PC-3 (cell line): Measurements from ENCODE around the gene MMP15. TPM values are rescaled to one million over a fixed set of nuclear protein-coding genes. Genes with fewer than 3 reads are reported as not detected.

ENCODE experiments used
- ATAC-seq: fragments of 200-7000 bp; cut with Tn5 transposase; 2 replicates; pipeline ENCODE4 v1.9.1; 2020; ENCODE audit warnings: mild to moderate bottlenecking, moderate library complexity
- BruUV-seq: library from RNA; stranded (reverse); fragments of 400-500 nt; replicated peaks from 2 replicates; lab custom pipeline; 2021; lab: Mats Ljungman, UMichigan
- CTCF ChIA-PET: fragments of 300-600 bp; sonication (Branson Sonifier 250); formaldehyde crosslinking; loops from one replicate; lab custom pipeline; 2022; ENCODE audit warnings: antibody characterized with exemption; lab: Charles Lee
- POLR2A ChIA-PET: fragments of 300-600 bp; sonication (Branson Sonifier 250); formaldehyde crosslinking; loops from one replicate; lab custom pipeline; 2022; ENCODE audit warnings: antibody characterized with exemption; ENCODE audit not compliant: unreplicated experiment; lab: Charles Lee
- DNase-seq: peaks from one replicate; pipeline ENCODE4 v3.0.0-alpha.2; 2015
- H2AFZ ChIP-seq: fragments of 300-600 bp; sonication (generic); 2 replicates; pipeline ENCODE4 v1.6.0; 2016; ENCODE audit warnings: antibody characterized with exemption, low read length
- H3F3A ChIP-seq: fragments of 300-600 bp; sonication (generic); one replicate; pipeline ENCODE4 v1.6.0; 2017; ENCODE audit warnings: antibody characterized with exemption, low read length, control low read depth, mild to moderate bottlenecking; ENCODE audit not compliant: unreplicated experiment
- H3K27ac ChIP-seq: fragments of 300-600 bp; sonication (generic); 2 replicates; pipeline ENCODE4 v1.5.1; 2016; ENCODE audit warnings: mild to moderate bottlenecking, low read length
- H3K27me3 ChIP-seq: fragments of 300-600 bp; sonication (generic); 2 replicates; pipeline ENCODE4 v1.6.1; 2016; ENCODE audit warnings: low read length, mixed read lengths
- H3K36me3 ChIP-seq: fragments of 300-600 bp; sonication (generic); 2 replicates; pipeline ENCODE4 v1.6.1; 2016; ENCODE audit warnings: low read depth, mixed run types, low read length, mixed read lengths
- H3K4me1 ChIP-seq: fragments of 300-600 bp; sonication (generic); 2 replicates; pipeline ENCODE4 v1.5.1; 2016; ENCODE audit warnings: low read length; ENCODE audit not compliant: insufficient read depth
- H3K4me2 ChIP-seq: fragments of 300-600 bp; sonication (generic); 2 replicates; pipeline ENCODE4 v1.6.0; 2016; ENCODE audit warnings: low read length
- H3K4me3 ChIP-seq: fragments of 300-600 bp; sonication (generic); 2 replicates; pipeline ENCODE4 v1.5.1; 2016; ENCODE audit warnings: mild to moderate bottlenecking, low read length, mixed read lengths
- H3K79me2 ChIP-seq: fragments of 300-600 bp; sonication (generic); 2 replicates; pipeline ENCODE4 v1.6.1; 2017; ENCODE audit warnings: low read length, mixed read lengths
- H3K9ac ChIP-seq: fragments of 300-600 bp; sonication (generic); 2 replicates; pipeline ENCODE4 v1.6.0; 2016; ENCODE audit warnings: mild to moderate bottlenecking, low read length
- H3K9me2 ChIP-seq: fragments of 300-600 bp; sonication (generic); replicated peaks from 2 replicates; pipeline ENCODE4 v1.6.1; 2016; ENCODE audit warnings: mixed run types, low read length, mixed read lengths
- H3K9me3 ChIP-seq: fragments of 300-600 bp; sonication (generic); 2 replicates; pipeline ENCODE4 v1.6.1; 2016; ENCODE audit warnings: low read length, mixed read lengths
- H4K20me1 ChIP-seq: fragments of 300-600 bp; sonication (generic); 2 replicates; pipeline ENCODE4 v1.6.1; 2016; ENCODE audit warnings: low read length, mixed read lengths
- CTCF ChIP-seq: fragments of 300-600 bp; sonication (generic); conservative IDR thresholded peaks from 2 replicates; pipeline ENCODE4 v1.5.1; 2017; ENCODE audit warnings: antibody characterized with exemption, low read depth, mild to moderate bottlenecking, low read length
- EZH2 ChIP-seq: fragments of 300-600 bp; sonication (generic); IDR thresholded peaks from one replicate; pipeline ENCODE4 v1.6.1; 2017; ENCODE audit warnings: antibody characterized with exemption, mild to moderate bottlenecking, low read length; ENCODE audit not compliant: unreplicated experiment
- EZH2phosphoT487 ChIP-seq: fragments of 300-600 bp; sonication (generic); IDR thresholded peaks from 2 replicates; pipeline ENCODE4 v1.6.1; 2018; ENCODE audit warnings: mild to moderate bottlenecking, antibody characterized with exemption, low read length, borderline replicate concordance
- intact Hi-C: fragments of 100-400 bp; cut with micrococcal nuclease; formaldehyde crosslinking; loops from 2 replicates; pipeline ENCODE4 v1.9.0; 2023
- total RNA-seq: library from RNA; depleted of rRNA; stranded (reverse); fragments of >200 nt; gene quantifications from 2 replicates; pipeline ENCODE4 v1.2.3, GENCODE V29; 2014

MMP15 gene
- total RNA-seq, 1 experiment from 2014 or later = 6.3 TPM

- ATAC-seq = no peak
- H3K9me3 ChIP-seq = no peaks in the 10 kb centered on the region
- no peaks in the 10 kb centered on the region for H3K4me1 ChIP-seq
- H3F3A ChIP-seq = no peaks in the 10 kb centered on the region
- H2AFZ ChIP-seq = no peak overlapping the region
- no peak overlapping the region for H3K4me2 ChIP-seq
- intact Hi-C loops = no loop called here
- DNase-seq = no peak
- H3K36me3 ChIP-seq = no peaks in the 10 kb centered on the region
- no peak overlapping the region for H3K27ac ChIP-seq
- TF ChIP-seq CTCF (no peak), EZH2phosphoT487 (no peak), EZH2 (no peak)
- no peaks in the 10 kb centered on the region for H4K20me1 ChIP-seq
- CTCF ChIA-PET = no interaction called here
- no peak overlapping the region for H3K4me3 ChIP-seq
- no peaks in the 10 kb centered on the region for H3K27me3 ChIP-seq
- no peaks in the 10 kb centered on the region for H3K9me2 ChIP-seq
- BruUV-seq = no TSS peak
- H3K9ac ChIP-seq = no peak overlapping the region
- no peaks in the 10 kb centered on the region for H3K79me2 ChIP-seq
- POLR2A ChIA-PET = no interaction called here
Observed at GRCh38 chr16:58036943-58037342, 11.4 kb downstream of the MMP15 start.

GRCh38 chr16:58037365-58038057, 12.0 kb downstream of the MMP15 start:
- Histone ChIP-seq H2AFZ (no peak overlapping the region), H3K79me2 (no peaks in the 10 kb centered on the region), H3K36me3 (no peaks in the 10 kb centered on the region), H3K4me2 (no peak overlapping the region), H3F3A (no peaks in the 10 kb centered on the region), H3K27me3 (no peaks in the 10 kb centered on the region), H3K9me3 (no peaks in the 10 kb centered on the region), H4K20me1 (no peaks in the 10 kb centered on the region), H3K9me2 (no peaks in the 10 kb centered on the region), H3K4me3 (no peak overlapping the region), H3K4me1 (no peaks in the 10 kb centered on the region), H3K27ac (no peak overlapping the region), H3K9ac (no peak overlapping the region)
- DNase-seq = no peak
- ChIA-PET CTCF (no interaction called here), POLR2A (no interaction called here)
- no peak for ATAC-seq
- BruUV-seq = no TSS peak
- intact Hi-C loops = no loop called here
- TF ChIP-seq CTCF = no peak
- TF ChIP-seq EZH2 = no peak
- TF ChIP-seq EZH2phosphoT487 = no peak

GRCh38 chr16:58038219-58038641, 12.7 kb downstream of the MMP15 start:
- Histone ChIP-seq H3K9me3 (no peaks in the 10 kb centered on the region), H3K79me2 (no peaks in the 10 kb centered on the region), H3K36me3 (no peaks in the 10 kb centered on the region), H3K9ac (no peak overlapping the region), H3K4me2 (no peak overlapping the region), H3K27ac (no peak overlapping the region), H3K9me2 (no peaks in the 10 kb centered on the region), H3F3A (no peaks in the 10 kb centered on the region), H3K4me3 (no peak overlapping the region), H4K20me1 (no peaks in the 10 kb centered on the region), H2AFZ (no peak overlapping the region), H3K27me3 (no peaks in the 10 kb centered on the region), H3K4me1 (no peaks in the 10 kb centered on the region)
- CTCF ChIA-PET = no interaction called here
- BruUV-seq = no TSS peak
- TF ChIP-seq CTCF (no peak), EZH2phosphoT487 (no peak), EZH2 (no peak)
- no peak for ATAC-seq
- intact Hi-C loops = no loop called here
- POLR2A ChIA-PET = no interaction called here
- DNase-seq = no peak
